Fibroblast of villous mesenchyme (primary cell): ENCODE data around the gene DNHD1. TPM values are rescaled to one million over a fixed set of nuclear protein-coding genes. Genes with fewer than 3 reads are reported as not detected.

Experiments
- DNase-seq: peaks from one replicate; pipeline ENCODE4 v3.0.0-alpha.2; 2010; ENCODE audit warnings: low read depth
- H3K4me3 ChIP-seq: 2 replicates; pipeline ENCODE4 v1.5.1; 2011; ENCODE audit warnings: low read depth, mild to moderate bottlenecking, low read length
- CTCF ChIP-seq: IDR thresholded peaks from 2 replicates; pipeline ENCODE4 v1.5.1; 2012; ENCODE audit warnings: low read depth, mild to moderate bottlenecking, low read length; ENCODE audit not compliant: insufficient read depth
- total RNA-seq: library from RNA; depleted of rRNA; stranded (reverse); fragments of >200 nt; gene quantifications from 2 replicates; pipeline ENCODE4 v1.2.3, GENCODE V29; 2012

The DNHD1 gene
- total RNA-seq, 1 donor: 7.3 TPM

GRCh38 chr11:6557063-6557462 is 60.0 kb downstream of the DNHD1 start:
- no peak for TF ChIP-seq CTCF
- DNase-seq: no peak
- no peak overlapping the region for H3K4me3 ChIP-seq

GRCh38 chr11:6557761-6558674 is 60.9 kb downstream of the DNHD1 start:
- DNase-seq: no peak
- TF ChIP-seq CTCF: no peak
- H3K4me3 ChIP-seq: no peak overlapping the region

DNA sequence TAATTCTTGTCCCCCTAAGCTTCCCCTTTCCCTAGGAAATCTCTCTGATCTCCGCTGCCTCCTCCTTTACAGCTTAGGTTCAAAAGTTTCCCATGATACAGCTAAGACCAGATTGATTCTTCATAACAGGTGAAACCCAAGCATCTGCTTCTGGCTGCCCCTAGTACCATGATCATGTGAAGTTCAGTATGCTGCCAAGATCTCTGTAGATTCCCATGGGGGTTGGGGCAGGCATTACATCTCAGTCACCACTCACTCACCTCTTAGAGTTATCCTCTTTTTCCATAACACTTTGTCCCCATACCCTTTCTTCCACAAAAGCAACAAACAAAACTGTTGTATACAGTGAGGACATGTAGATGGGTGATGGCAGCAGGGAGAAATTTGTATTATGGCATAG is 62.3 kb downstream of the DNHD1 start:
- TF ChIP-seq CTCF: no peak
- no peak for DNase-seq

DNA sequence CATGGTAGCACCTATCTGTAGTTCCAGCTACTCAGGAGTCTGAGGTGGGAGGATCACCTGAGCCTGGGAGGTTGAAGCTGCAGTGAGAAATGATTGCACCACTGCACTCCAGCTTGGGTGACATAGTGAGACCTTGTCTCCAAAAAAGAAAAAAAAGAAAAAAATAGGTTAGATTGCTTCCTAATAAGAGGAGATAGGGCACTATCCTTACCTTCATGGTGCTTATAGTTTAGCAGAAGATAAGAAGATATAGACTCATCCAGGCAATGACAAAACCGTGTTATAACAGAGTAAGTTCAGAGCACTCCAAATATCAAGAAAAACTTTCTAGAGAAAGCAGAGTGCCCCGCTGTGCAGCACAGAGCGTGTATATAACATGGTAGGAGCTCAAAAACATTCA is 64.2 kb downstream of the DNHD1 start:
- H3K4me3 ChIP-seq: no peak overlapping the region
- TF ChIP-seq CTCF: no peak
- no peak for DNase-seq

More for the DNA sequence above, 62.3 kb downstream of the DNHD1 start:
- no peak overlapping the region for H3K4me3 ChIP-seq

DNA sequence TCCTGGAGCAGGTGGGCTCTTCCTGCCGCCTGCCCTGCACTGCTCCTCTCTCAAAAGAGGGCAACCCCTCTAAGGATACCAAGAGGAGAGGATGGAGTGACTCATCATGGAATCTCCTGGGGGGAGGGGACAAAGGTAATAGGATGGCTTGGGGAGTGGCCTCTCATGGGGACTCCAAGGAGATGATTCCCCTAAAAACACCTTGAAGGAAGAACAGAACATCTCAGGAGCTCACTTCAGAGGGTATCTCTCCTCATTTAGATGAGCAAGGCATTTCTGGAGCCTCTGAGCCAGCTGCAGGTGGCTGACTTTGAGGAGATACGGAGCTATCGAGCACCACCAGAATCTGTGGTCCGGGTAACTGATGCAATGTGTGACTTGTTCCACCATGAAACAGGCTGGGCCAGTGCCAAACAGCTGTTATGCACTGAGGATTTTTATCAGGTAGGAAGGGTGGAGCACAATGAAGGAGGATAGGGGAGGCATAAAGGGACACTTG is 66.1 kb downstream of the DNHD1 start:
- no peak for TF ChIP-seq CTCF
- DNase-seq: no peak
- no peak overlapping the region for H3K4me3 ChIP-seq

DNA sequence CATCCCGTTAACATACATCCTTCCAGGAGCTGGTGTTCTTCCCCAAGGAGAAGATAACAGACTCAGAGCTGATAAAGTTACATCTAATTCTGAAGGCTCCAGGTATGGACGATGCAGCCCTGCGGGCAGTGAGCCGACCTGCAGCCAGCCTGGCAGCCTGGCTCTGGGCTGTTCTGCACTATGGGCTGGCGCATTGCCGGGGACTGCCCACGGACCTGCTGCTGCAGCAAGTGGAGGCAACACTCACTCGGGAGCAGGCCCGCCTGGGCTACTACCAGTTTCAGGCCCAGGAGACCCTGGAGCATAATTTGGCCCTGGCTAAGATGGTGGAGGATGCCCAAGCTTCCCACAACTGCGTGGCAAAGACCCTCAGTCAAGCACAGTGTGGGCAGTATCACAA is 66.6 kb downstream of the DNHD1 start:
- no peak for DNase-seq

More for the DNA sequence above, 66.6 kb downstream of the DNHD1 start:
- H3K4me3 ChIP-seq: no peak overlapping the region
- TF ChIP-seq CTCF: no peak
